H1 (cell line): ENCODE results near the gene RCOR2. TPM values are rescaled to one million over a fixed set of nuclear protein-coding genes. Genes with fewer than 3 reads are reported as not detected.
A peak's percentile ranks its signal among the peaks of the same experiment; 100 is the strongest.

Experiments used
- CTCF ChIA-PET: fragments of 300-600 bp; sonication (Branson Sonifier 250); formaldehyde crosslinking; loops from one replicate; lab custom pipeline; 2021; ENCODE audit not compliant: partially characterized antibody; lab: Charles Lee
- POLR2A ChIA-PET: fragments of 300-600 bp; sonication (Branson Sonifier 250); formaldehyde crosslinking; loops from one replicate; lab custom pipeline; 2021; ENCODE audit warnings: inconsistent platforms; ENCODE audit not compliant: partially characterized antibody; lab: Charles Lee
- DNase-seq, 2 experiments: peaks; one replicate each; pipeline versions ENCODE4 v3.0.0 to v3.0.0-alpha.2; 2010 to 2022; ENCODE audit warnings: low spot score in 2 of 2, low read depth in 1 of 2, mixed read lengths in 1 of 2
- FAIRE-seq: peaks from 2 replicates; lab custom pipeline; 2011; peaks lifted over from hg19 to GRCh38; lab: Jason Lieb, UNC
- H2AFZ ChIP-seq: 2 replicates; pipeline ENCODE4 v1.8.1; 2012; ENCODE audit warnings: low read length, inconsistent platforms
- H2AK5ac ChIP-seq: 2 replicates; pipeline ENCODE4 v1.6.1; 2013; ENCODE audit warnings: low read depth, low read length
- H2BK120ac ChIP-seq: replicated peaks from 2 replicates; pipeline ENCODE3; 2013; ENCODE audit warnings: low read depth, low read length, inconsistent platforms
- H2BK12ac ChIP-seq: 2 replicates; pipeline ENCODE4 v1.6.1; 2013; ENCODE audit warnings: low read depth, low read length
- H2BK15ac ChIP-seq: 2 replicates; pipeline ENCODE4 v1.6.1; 2013; ENCODE audit warnings: low read length
- H2BK20ac ChIP-seq: 2 replicates; pipeline ENCODE4 v1.6.1; 2013; ENCODE audit warnings: low read length
- H2BK5ac ChIP-seq: 2 replicates; pipeline ENCODE4 v1.6.1; 2013; ENCODE audit warnings: low read depth, low read length
- H3K14ac ChIP-seq: 2 replicates; pipeline ENCODE4 v1.6.1; 2013; ENCODE audit warnings: inconsistent platforms; ENCODE audit not compliant: insufficient read length
- H3K18ac ChIP-seq: 2 replicates; pipeline ENCODE4 v1.6.1; 2013; ENCODE audit warnings: low read length; ENCODE audit errors: extremely low read depth
- H3K23ac ChIP-seq: 2 replicates; pipeline ENCODE4 v1.6.1; 2013; ENCODE audit warnings: inconsistent platforms; ENCODE audit not compliant: insufficient read length
- H3K23me2 ChIP-seq: 2 replicates; pipeline ENCODE4 v1.6.1; 2013; ENCODE audit warnings: low read depth, low read length
- H3K27ac ChIP-seq: 2 replicates; pipeline ENCODE4 v1.6.1; 2011; ENCODE audit warnings: low read depth, low read length, inconsistent platforms
- H3K27me3 ChIP-seq, 4 experiments: replicated peaks in 1 of 4; 1 replicate in 1 of 4; 2 replicates in 3 of 4; pipeline versions ENCODE4 v1.6.1 to v1.8.1; 2011 to 2013; ENCODE audit warnings: low read length in 3 of 4, mild to moderate bottlenecking in 3 of 4, inconsistent platforms in 2 of 4, mixed read lengths in 2 of 4, moderate library complexity in 1 of 4; ENCODE audit not compliant: control insufficient read depth in 3 of 4, insufficient read depth in 3 of 4; ENCODE audit errors: extremely low read depth in 1 of 4
- H3K36me3 ChIP-seq, 4 experiments: 2 replicates each; pipeline versions ENCODE4 v1.6.1 to v1.8.1; 2011 to 2013; ENCODE audit warnings: mild to moderate bottlenecking in 4 of 4, low read length in 3 of 4, moderate library complexity in 2 of 4, control low read depth in 1 of 4, inconsistent platforms in 1 of 4; ENCODE audit not compliant: insufficient read depth in 4 of 4, control insufficient read depth in 2 of 4
- H3K4ac ChIP-seq: replicated peaks from 2 replicates; pipeline ENCODE3; 2013; ENCODE audit warnings: low read length, low read depth, mixed read lengths, inconsistent platforms; ENCODE audit not compliant: insufficient read length
- H3K4me1 ChIP-seq, 4 experiments: replicated peaks in 1 of 4; 1 replicate in 1 of 4; 2 replicates in 3 of 4; pipeline versions ENCODE4 v1.6.1 to v1.8.1; 2011 to 2013; ENCODE audit warnings: low read length in 3 of 4, inconsistent platforms in 2 of 4, mixed read lengths in 1 of 4; ENCODE audit not compliant: insufficient read depth in 4 of 4, control insufficient read depth in 3 of 4
- H3K4me2 ChIP-seq, 2 experiments: 2 replicates each; pipeline versions ENCODE4 v1.6.1 to v1.8.1; 2011 to 2013; ENCODE audit warnings: low read depth in 2 of 2, low read length in 2 of 2, control low read depth in 1 of 2, inconsistent platforms in 1 of 2, mild to moderate bottlenecking in 1 of 2; ENCODE audit not compliant: insufficient read depth in 1 of 2
- H3K4me3 ChIP-seq, 4 experiments: fragments of 200-600, 300-600 bp in 1 of 4; sonication (generic), shearing (Covaris generic), sonication (Bioruptor Twin) in 1 of 4; 2 replicates each; pipeline versions ENCODE4 v1.5.1 to v1.8.1; 2011 to 2016; ENCODE audit warnings: low read length in 4 of 4, low read depth in 3 of 4, control low read depth in 2 of 4, inconsistent platforms in 2 of 4, mild to moderate bottlenecking in 2 of 4, mixed read lengths in 1 of 4, moderate library complexity in 1 of 4; ENCODE audit not compliant: insufficient read depth in 2 of 4; ENCODE audit errors: extremely low read depth in 1 of 4
- H3K56ac ChIP-seq: replicated peaks from 2 replicates; pipeline ENCODE3; 2013; ENCODE audit warnings: low read depth, mild to moderate bottlenecking, mixed read lengths, low read length, inconsistent platforms; ENCODE audit not compliant: insufficient read length
- H3K79me1 ChIP-seq: 2 replicates; pipeline ENCODE4 v1.6.1; 2013; ENCODE audit warnings: low read depth, low read length, control low read depth
- H3K79me2 ChIP-seq, 2 experiments: 2 replicates each; pipeline versions ENCODE4 v1.6.1 to v1.8.1; 2012 to 2013; ENCODE audit warnings: low read length in 2 of 2, mild to moderate bottlenecking in 2 of 2, inconsistent platforms in 1 of 2; ENCODE audit not compliant: insufficient read depth in 2 of 2, control insufficient read depth in 1 of 2
- H3K9ac ChIP-seq, 4 experiments: replicated peaks in 1 of 4; 1 replicate in 1 of 4; 2 replicates in 3 of 4; pipeline versions ENCODE4 v1.6.1 to v1.8.1; 2011 to 2013; ENCODE audit warnings: low read depth in 3 of 4, low read length in 3 of 4, control low read depth in 2 of 4, mild to moderate bottlenecking in 2 of 4, moderate library complexity in 2 of 4, inconsistent platforms in 1 of 4; ENCODE audit errors: extremely low read depth in 1 of 4
- H3K9me3 ChIP-seq, 2 experiments: 2 replicates each; pipeline versions ENCODE4 v1.6.1 to v1.8.1; 2012 to 2013; ENCODE audit warnings: mild to moderate bottlenecking in 2 of 2, moderate library complexity in 2 of 2, control low read depth in 1 of 2, inconsistent platforms in 1 of 2, low read depth in 1 of 2, low read length in 1 of 2, mixed read lengths in 1 of 2; ENCODE audit not compliant: insufficient read depth in 2 of 2
- H4K20me1 ChIP-seq, 2 experiments: replicated peaks in 1 of 2; 2 replicates each; pipeline versions ENCODE3 to v1.8.1; 2011 to 2013; ENCODE audit warnings: inconsistent platforms in 2 of 2, low read length in 2 of 2, mild to moderate bottlenecking in 1 of 2; ENCODE audit not compliant: insufficient read depth in 2 of 2, control insufficient read depth in 1 of 2
- H4K5ac ChIP-seq: 2 replicates; pipeline ENCODE4 v1.6.1; 2013; ENCODE audit warnings: low read length, low read depth, mixed read lengths, inconsistent platforms; ENCODE audit not compliant: insufficient read length
- H4K8ac ChIP-seq: 2 replicates; pipeline ENCODE4 v1.8.0; 2013; ENCODE audit warnings: mild to moderate bottlenecking, moderate library complexity, low read length, inconsistent platforms; ENCODE audit not compliant: insufficient read depth; ENCODE audit errors: extremely low read depth
- H4K91ac ChIP-seq: replicated peaks from 2 replicates; pipeline ENCODE3; 2013; ENCODE audit warnings: low read length, mixed read lengths, inconsistent platforms; ENCODE audit not compliant: insufficient read length
- BCL11A ChIP-seq, 2 experiments: IDR thresholded peaks; one replicate each; pipeline ENCODE4 v1.6.1; 2011; ENCODE audit warnings: low read depth in 2 of 2, low read length in 2 of 2, mild to moderate bottlenecking in 2 of 2
- EP300 ChIP-seq, 2 experiments: IDR thresholded peaks; 1 replicate in 1 of 2; 2 replicates in 1 of 2; pipeline ENCODE4 v1.6.1; 2011 to 2012; ENCODE audit warnings: low read depth in 2 of 2, low read length in 2 of 2, mild to moderate bottlenecking in 2 of 2, borderline replicate concordance in 1 of 2, inconsistent platforms in 1 of 2, moderate library complexity in 1 of 2
- HDAC2 ChIP-seq, 2 experiments: fragments of 300-600 bp in 1 of 2; sonication (generic) in 1 of 2; IDR thresholded peaks; 2 replicates each; pipeline ENCODE4 v1.6.1; 2011 to 2012; ENCODE audit warnings: low read depth in 2 of 2, low read length in 2 of 2, mild to moderate bottlenecking in 2 of 2, moderate library complexity in 2 of 2, borderline replicate concordance in 1 of 2, inconsistent platforms in 1 of 2
- JUN ChIP-seq: IDR thresholded peaks from 2 replicates; pipeline ENCODE4 v1.6.1; 2011; ENCODE audit warnings: low read depth, mild to moderate bottlenecking, improper control_type of control experiment, low read length
- KDM5A ChIP-seq: fragments of 200-600 bp; IDR thresholded peaks from 2 replicates; pipeline ENCODE4 v1.7.1; 2012; ENCODE audit warnings: mild to moderate bottlenecking, low read length, inconsistent platforms, mixed read lengths
- NANOG ChIP-seq: IDR thresholded peaks from 2 replicates; pipeline ENCODE4 v1.6.1; 2011; ENCODE audit warnings: low read length, low read depth, mild to moderate bottlenecking, inconsistent platforms; ENCODE audit not compliant: insufficient read depth, poor library complexity, severe bottlenecking
- NRF1 ChIP-seq: IDR thresholded peaks from 2 replicates; pipeline ENCODE4 v1.6.1; 2011; ENCODE audit warnings: mild to moderate bottlenecking, low read depth, low read length, improper control_type of control experiment
- SAP30 ChIP-seq: fragments of 300-600 bp; sonication (generic); IDR thresholded peaks from 2 replicates; pipeline ENCODE4 v1.7.1; 2012; ENCODE audit warnings: low read length, moderate library complexity, mild to moderate bottlenecking, inconsistent platforms; ENCODE audit not compliant: insufficient read depth, insufficient replicate concordance
- SIRT6 ChIP-seq: IDR thresholded peaks from one replicate; pipeline ENCODE4 v1.7.1; 2012; ENCODE audit warnings: low read length, inconsistent platforms
- YY1 ChIP-seq: IDR thresholded peaks from 2 replicates; pipeline ENCODE4 v1.6.1; 2011; ENCODE audit warnings: low read depth, mild to moderate bottlenecking, low read length
- WGBS, 2 experiments: shearing (Covaris generic) in 1 of 2; methylation state at CpG; one replicate each; pipeline versions ENCODE4 v1.1.6 to v1.1.7; 2013 to 2015; ENCODE audit warnings: low lambda C conversion rate in 2 of 2, mixed read lengths in 2 of 2, inconsistent platforms in 1 of 2, low coverage in 1 of 2, missing lambda C conversion rate in 1 of 2; ENCODE audit not compliant: insufficient replicate concordance in 2 of 2, insufficient coverage in 1 of 2, insufficient read length in 1 of 2; ENCODE audit errors: extremely low coverage in 1 of 2, missing lambda C conversion rate in 1 of 2; 5-methylcytosine and 5-hydroxymethylcytosine counted together
- polyA plus RNA-seq, 7 experiments: library from polyadenylated mRNA; depleted of rRNA in 3 of 7; stranded (reverse) in 5 of 7; unstranded in 2 of 7; fragments of >200 nt in 5 of 7; fragments of 200-250 nt in 2 of 7; gene quantifications; 1 replicate in 5 of 7; 2 replicates in 1 of 7; 4 replicates in 1 of 7; pipeline versions ENCODE4 v1.2.1 to v1.2.3, GENCODE V29; 2011 to 2013; ENCODE audit warnings: missing spikeins in 2 of 7, mixed read lengths in 2 of 7
- total RNA-seq: library from RNA; stranded (reverse); fragmentation: NEBNext Ultra II Directional; extraction: Animal tissue kit (Norgen Biotek cat#: 25700); gene quantifications from 2 replicates; pipeline ENCODE4 v1.2.1, GENCODE V29; 2021
- TF ChIP-seq, protein P1 (sequence below): IDR thresholded peaks from 2 replicates; pipeline ENCODE4 v1.6.1; 2011; ENCODE audit warnings: low read depth, mild to moderate bottlenecking, low read length; ENCODE audit not compliant: insufficient read depth

Gene RCOR2
- total and polyA plus RNA-seq, 2 of the 8 experiments (the other 6 are each of a cell fraction or from before 2014, with no cell fraction given) = 54.6 to 78.0 TPM

DNA sequence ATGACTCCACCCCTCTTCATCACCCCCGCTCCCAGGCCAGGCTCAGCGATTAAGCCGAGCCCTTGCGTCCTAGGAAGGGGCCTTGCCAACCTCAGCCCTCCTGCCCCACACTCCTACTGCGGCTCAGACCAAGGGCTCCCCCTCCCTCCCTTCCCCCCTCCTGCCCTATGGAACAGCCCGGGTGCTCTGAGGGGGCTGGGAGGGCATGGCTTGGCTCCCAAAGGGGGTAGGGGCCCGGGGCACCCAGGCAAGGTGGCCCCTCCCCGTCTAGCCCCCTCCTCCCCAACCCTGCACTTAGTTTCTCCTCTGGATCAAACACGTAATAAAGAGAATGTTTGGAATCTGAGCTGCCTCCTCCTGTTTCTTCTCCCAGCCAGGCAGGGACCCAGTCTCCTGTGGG lies 6.3 kb downstream of the RCOR2 start:
- no peak overlapping the region for H3K4ac ChIP-seq
- no peak overlapping the region for H3K27ac ChIP-seq
- no peak overlapping the region for H2BK20ac ChIP-seq
- H3K4me3 ChIP-seq = no peak overlapping the region
- H4K8ac ChIP-seq = no peak overlapping the region; the same call in 1 of the 2 replicates
- no peak overlapping the region for H3K14ac ChIP-seq
- H3K79me2 ChIP-seq = peaks cover under 1 to 19% of the 10 kb centered on the region in 2 experiments; a peak in 3 of 4 replicates
- H3K23ac ChIP-seq = no peak overlapping the region
- no peak for DNase-seq
- no peaks in the 10 kb centered on the region for H3K27me3 ChIP-seq
- H2BK15ac ChIP-seq = no peak overlapping the region
- H3K36me3 ChIP-seq = peaks cover 10 to 45% (median 19%) of the 10 kb centered on the region in 4 experiments; a peak in 7 of 8 replicates
- H2BK5ac ChIP-seq = 0 out of 2 replicates have a peak overlapping the region, but pooled peaks have one; percentile 35
- H3K9me3 ChIP-seq = no peaks in the 10 kb centered on the region
- no peak overlapping the region for H2BK120ac ChIP-seq
- H4K20me1 ChIP-seq = peaks cover 12 to 17% of the 10 kb centered on the region in 2 experiments
- FAIRE-seq = no peak
- peaks cover 4% of the 10 kb centered on the region; the same call in 1 of the 2 replicates for H3K23me2 ChIP-seq
- H3K79me1 ChIP-seq = peaks cover 11% of the 10 kb centered on the region
- H4K5ac ChIP-seq = no peak overlapping the region
- POLR2A ChIA-PET = interaction anchor here (0.9 to 6.6 kb wide), 12 partner anchors 9 to 142 kb away, joined by 3 to 74 read pairs (median 3); partner anchors contain the start of genes MARK2, RCOR2 and ZFTA
- H2AFZ ChIP-seq = no peak overlapping the region
- H3K18ac ChIP-seq = no peak overlapping the region
- no peak overlapping the region for H2AK5ac ChIP-seq
- peak overlapping the region; percentile 22 to 32; a peak in 2 of 4 replicates for H3K4me2 ChIP-seq
- CTCF ChIA-PET = interaction anchor here (0.7 to 2.3 kb wide), 9 partner anchors 10 to 74 kb away, joined by 3 to 10 read pairs (median 4); no protein-coding TSS in a partner anchor
- peaks cover 6 to 58% (median 43%) of the 10 kb centered on the region in 4 experiments for H3K4me1 ChIP-seq
- no peak overlapping the region for H4K91ac ChIP-seq
- 30% methylated on average over 4 of the region's 9 CpGs; no CpG with 5 or more reads in 1 of the 2 experiments for WGBS, 2 experiments
- no peak overlapping the region for H3K9ac ChIP-seq
- H3K56ac ChIP-seq = no peak overlapping the region
- H2BK12ac ChIP-seq = no peak overlapping the region
- no peak for TF ChIP-seq SIRT6
- TF ChIP-seq, protein P1, sequence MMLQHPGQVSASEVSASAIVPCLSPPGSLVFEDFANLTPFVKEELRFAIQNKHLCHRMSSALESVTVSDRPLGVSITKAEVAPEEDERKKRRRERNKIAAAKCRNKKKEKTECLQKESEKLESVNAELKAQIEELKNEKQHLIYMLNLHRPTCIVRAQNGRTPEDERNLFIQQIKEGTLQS = no peak
- TF ChIP-seq SAP30 = no peak
- TF ChIP-seq HDAC2 (IDR thresholded peaks at IDR 0.05; ENCODE audit: borderline replicate concordance in 1 of 2, low read depth in 2 of 2, low read length in 2 of 2) = no peak
- no peak for TF ChIP-seq YY1
- TF ChIP-seq KDM5A = no peak
- no peak for TF ChIP-seq BCL11A (IDR thresholded peaks at IDR 0.05; ENCODE audit: low read depth in 2 of 2, low read length in 2 of 2)
- no peak for TF ChIP-seq NRF1
- TF ChIP-seq JUN = no peak
- no peak for TF ChIP-seq NANOG
- no peak for TF ChIP-seq EP300 (IDR thresholded peaks at IDR 0.05; ENCODE audit: borderline replicate concordance in 1 of 2, low read depth in 2 of 2, low read length in 2 of 2)
